Vagina (tissue), 2 donors: ENCODE data around the gene SLC8A2. TPM values are rescaled to one million over a fixed set of nuclear protein-coding genes. Genes with fewer than 3 reads are reported as not detected.

Source experiments
- DNase-seq, 2 donors: peaks; one replicate each; pipeline ENCODE4 v3.0.0-alpha.2; 2017; ENCODE audit errors: extremely low spot score in 2 of 2
- H3K27ac ChIP-seq: fragments of 200-600 bp; sonication (generic); one replicate; pipeline ENCODE4 v1.5.1; 2019
- H3K27me3 ChIP-seq: fragments of 200-600 bp; sonication (generic); one replicate; pipeline ENCODE4 v1.5.1; 2019
- H3K36me3 ChIP-seq, 2 donors: fragments of 200-600 bp; sonication (generic); one replicate each; pipeline ENCODE4 v1.5.1; 2017 to 2019
- H3K4me1 ChIP-seq: fragments of 200-600 bp; sonication (generic); one replicate; pipeline ENCODE4 v1.5.1; 2019
- H3K4me3 ChIP-seq, 2 donors: fragments of 200-600 bp; sonication (generic); 1 replicate in 1 of 2; 2 replicates in 1 of 2; pipeline ENCODE4 v1.5.1; 2016 to 2019
- H3K9me3 ChIP-seq: fragments of 200-600 bp; sonication (generic); one replicate; pipeline ENCODE4 v1.5.1; 2019
- POLR2A ChIP-seq, 2 donors: fragments of 450-650 bp; IDR thresholded peaks; one replicate each; pipeline ENCODE4 v1.6.1; 2017; ENCODE audit warnings: antibody characterized with exemption in 2 of 2, mild to moderate bottlenecking in 2 of 2, moderate library complexity in 2 of 2
- POLR2AphosphoS5 ChIP-seq, 2 donors: sonication (generic); formaldehyde crosslinking; IDR thresholded peaks; one replicate each; pipeline ENCODE4 v1.9.0; 2017; ENCODE audit warnings: antibody characterized with exemption in 2 of 2, mild to moderate bottlenecking in 2 of 2, low read depth in 1 of 2; ENCODE audit not compliant: insufficient read depth in 1 of 2
- intact Hi-C: fragments of 100-400 bp; cut with DNase I; formaldehyde crosslinking; loops from one replicate; pipeline ENCODE4 v1.15.1; 2023
- total RNA-seq: library from RNA; depleted of rRNA; stranded (reverse); fragments of >200 nt; gene quantifications from one replicate; pipeline ENCODE4 v1.2.3, GENCODE V29; 2016
- TF ChIP-seq, protein P1 (sequence below), 3 experiments: fragments of 450-650 bp in 2 of 3; fragments of 200-600 bp in 1 of 3; sonication (generic) in 1 of 3; IDR thresholded peaks; one replicate each; pipeline ENCODE4 v1.5.1; 2017 to 2019; ENCODE audit warnings: antibody characterized with exemption in 3 of 3, mild to moderate bottlenecking in 2 of 3, moderate library complexity in 2 of 3

The SLC8A2 gene
- total RNA-seq, 1 donor from 2014 or later, result 0.49 TPM

DNA sequence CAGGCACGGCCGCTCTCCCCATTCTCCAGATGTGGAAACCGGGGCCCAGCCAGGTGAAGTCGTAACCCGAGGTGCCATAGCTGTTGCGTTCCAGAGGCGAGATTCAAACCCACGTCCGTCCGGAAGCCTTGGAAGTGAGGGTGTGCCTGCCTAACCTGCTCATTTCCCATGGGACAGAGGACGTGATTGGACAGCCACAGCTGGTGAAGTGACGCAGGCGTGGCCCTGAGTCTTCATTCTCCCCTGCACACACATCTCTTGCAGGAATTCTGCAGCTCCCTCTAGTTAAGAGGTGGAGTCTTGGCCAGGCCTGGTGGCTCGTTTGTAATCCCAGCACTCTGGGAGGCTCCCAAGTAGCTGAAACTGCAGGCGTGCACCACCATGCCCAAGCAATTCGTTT, 69.2 kb downstream of the SLC8A2 start:
- no peaks in the 10 kb centered on the region for H3K9me3 ChIP-seq
- no peaks in the 10 kb centered on the region for H3K27me3 ChIP-seq
- no peak overlapping the region for H3K4me3 ChIP-seq
- no peak for DNase-seq
- TF ChIP-seq POLR2AphosphoS5 (IDR thresholded peaks at IDR 0.05; ENCODE audit: insufficient read depth in 1 of 2, low read depth in 1 of 2), result no peak
- no peak for TF ChIP-seq POLR2A (IDR thresholded peaks at IDR 0.05)
- TF ChIP-seq, protein P1, sequence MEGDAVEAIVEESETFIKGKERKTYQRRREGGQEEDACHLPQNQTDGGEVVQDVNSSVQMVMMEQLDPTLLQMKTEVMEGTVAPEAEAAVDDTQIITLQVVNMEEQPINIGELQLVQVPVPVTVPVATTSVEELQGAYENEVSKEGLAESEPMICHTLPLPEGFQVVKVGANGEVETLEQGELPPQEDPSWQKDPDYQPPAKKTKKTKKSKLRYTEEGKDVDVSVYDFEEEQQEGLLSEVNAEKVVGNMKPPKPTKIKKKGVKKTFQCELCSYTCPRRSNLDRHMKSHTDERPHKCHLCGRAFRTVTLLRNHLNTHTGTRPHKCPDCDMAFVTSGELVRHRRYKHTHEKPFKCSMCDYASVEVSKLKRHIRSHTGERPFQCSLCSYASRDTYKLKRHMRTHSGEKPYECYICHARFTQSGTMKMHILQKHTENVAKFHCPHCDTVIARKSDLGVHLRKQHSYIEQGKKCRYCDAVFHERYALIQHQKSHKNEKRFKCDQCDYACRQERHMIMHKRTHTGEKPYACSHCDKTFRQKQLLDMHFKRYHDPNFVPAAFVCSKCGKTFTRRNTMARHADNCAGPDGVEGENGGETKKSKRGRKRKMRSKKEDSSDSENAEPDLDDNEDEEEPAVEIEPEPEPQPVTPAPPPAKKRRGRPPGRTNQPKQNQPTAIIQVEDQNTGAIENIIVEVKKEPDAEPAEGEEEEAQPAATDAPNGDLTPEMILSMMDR (IDR thresholded peaks at IDR 0.05), result no peak
- H3K36me3 ChIP-seq, result no peaks in the 10 kb centered on the region
- intact Hi-C loops, result no loop called here
- no peaks in the 10 kb centered on the region for H3K4me1 ChIP-seq
- H3K27ac ChIP-seq, result no peak overlapping the region

DNA sequence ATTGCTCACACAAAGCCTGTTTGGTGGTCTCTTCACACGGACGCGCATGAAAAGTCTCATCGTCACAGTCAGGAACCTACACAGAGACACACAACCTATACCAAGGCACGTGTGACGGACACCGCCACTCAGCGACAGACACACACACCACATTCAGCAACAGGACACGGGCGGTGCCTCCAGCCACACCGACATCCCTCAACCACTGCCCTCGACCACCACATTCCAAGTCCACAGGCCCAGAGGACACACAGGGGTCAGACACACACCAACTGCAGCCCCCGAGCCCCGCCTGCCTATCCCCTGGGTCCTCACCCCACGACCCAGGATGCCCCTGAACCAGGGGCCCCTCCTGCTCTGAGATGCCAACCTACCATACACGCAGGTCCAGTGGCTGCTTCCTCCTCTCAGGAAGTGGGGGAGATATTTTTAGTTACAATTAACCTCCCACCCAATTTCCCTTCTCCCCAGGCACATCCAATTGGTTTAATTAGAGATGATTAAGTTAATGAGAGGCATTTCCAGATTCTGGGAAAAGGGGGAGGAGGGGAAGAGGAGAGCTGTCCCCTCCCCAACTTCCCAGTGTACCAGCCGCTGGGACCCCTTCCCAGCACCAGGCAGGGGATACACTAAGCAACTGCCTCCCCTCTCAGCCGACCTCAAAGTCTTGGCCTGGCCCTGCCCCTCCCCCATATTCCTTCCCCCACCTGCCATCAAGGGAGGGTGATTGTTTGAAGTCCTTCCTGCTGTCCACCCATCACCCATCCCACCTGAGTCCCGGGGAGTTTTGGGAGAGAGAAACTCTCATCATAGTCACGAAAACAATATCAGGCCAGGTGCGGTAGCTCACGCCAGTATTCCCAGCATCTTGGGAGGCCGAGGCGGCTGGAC, 72.7 kb downstream of the SLC8A2 start:
- TF ChIP-seq, protein P1 (IDR thresholded peaks at IDR 0.05), result no peak
- no peak for TF ChIP-seq POLR2AphosphoS5 (IDR thresholded peaks at IDR 0.05; ENCODE audit: insufficient read depth in 1 of 2, low read depth in 1 of 2)
- no peak for TF ChIP-seq POLR2A (IDR thresholded peaks at IDR 0.05)
- intact Hi-C loops, result no loop called here
- no peak overlapping the region for H3K27ac ChIP-seq
- no peaks in the 10 kb centered on the region for H3K9me3 ChIP-seq
- no peaks in the 10 kb centered on the region for H3K27me3 ChIP-seq
- H3K36me3 ChIP-seq, result no peaks in the 10 kb centered on the region
- H3K4me3 ChIP-seq, result no peak overlapping the region
- H3K4me1 ChIP-seq, result no peaks in the 10 kb centered on the region
- no peak for DNase-seq

DNA sequence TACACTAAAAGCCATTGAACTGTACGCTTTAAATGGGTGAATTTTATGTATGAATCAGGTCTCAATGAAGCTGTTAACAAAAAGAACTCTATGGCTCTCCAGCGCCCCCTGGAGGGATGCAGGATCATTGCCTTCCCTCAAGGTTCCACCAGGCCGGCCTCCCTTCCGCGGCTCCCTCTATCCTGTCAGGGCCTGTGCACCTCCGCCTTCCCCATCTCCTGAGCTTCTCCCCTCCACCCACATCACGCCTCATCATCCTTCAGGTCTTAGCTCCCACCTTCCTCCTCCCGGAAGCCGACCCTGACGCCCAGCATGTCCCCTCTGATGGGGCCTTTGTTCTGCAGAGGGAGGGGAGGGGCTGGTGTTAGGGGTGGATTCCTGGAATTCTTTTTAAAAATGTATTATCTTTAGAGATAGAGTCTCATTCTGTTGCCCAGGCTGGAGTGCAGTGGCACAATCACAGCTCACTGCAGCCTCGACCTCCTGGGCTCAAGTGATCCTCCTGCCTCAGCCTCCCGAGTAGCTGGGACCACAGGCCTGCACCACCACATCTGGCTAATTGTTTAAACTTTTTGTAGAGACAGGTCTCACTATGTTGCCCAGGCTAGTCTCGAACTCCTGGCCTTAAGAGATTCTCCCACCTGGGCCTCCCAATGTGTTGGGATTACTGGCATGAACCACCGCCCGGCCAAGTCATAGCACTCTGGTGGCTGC, 80.0 kb downstream of the SLC8A2 start:
- DNase-seq, result no peak
- H3K27ac ChIP-seq, result no peak overlapping the region
- no peaks in the 10 kb centered on the region for H3K36me3 ChIP-seq
- H3K4me1 ChIP-seq, result no peaks in the 10 kb centered on the region
- no peaks in the 10 kb centered on the region for H3K27me3 ChIP-seq
- no peaks in the 10 kb centered on the region for H3K9me3 ChIP-seq
- no peak for TF ChIP-seq POLR2AphosphoS5 (IDR thresholded peaks at IDR 0.05; ENCODE audit: insufficient read depth in 1 of 2, low read depth in 1 of 2)
- TF ChIP-seq, protein P1 (IDR thresholded peaks at IDR 0.05), result peak; percentile 63 to 80 (median 70)
- H3K4me3 ChIP-seq, result no peak overlapping the region
- intact Hi-C loops, result no loop called here

DNA sequence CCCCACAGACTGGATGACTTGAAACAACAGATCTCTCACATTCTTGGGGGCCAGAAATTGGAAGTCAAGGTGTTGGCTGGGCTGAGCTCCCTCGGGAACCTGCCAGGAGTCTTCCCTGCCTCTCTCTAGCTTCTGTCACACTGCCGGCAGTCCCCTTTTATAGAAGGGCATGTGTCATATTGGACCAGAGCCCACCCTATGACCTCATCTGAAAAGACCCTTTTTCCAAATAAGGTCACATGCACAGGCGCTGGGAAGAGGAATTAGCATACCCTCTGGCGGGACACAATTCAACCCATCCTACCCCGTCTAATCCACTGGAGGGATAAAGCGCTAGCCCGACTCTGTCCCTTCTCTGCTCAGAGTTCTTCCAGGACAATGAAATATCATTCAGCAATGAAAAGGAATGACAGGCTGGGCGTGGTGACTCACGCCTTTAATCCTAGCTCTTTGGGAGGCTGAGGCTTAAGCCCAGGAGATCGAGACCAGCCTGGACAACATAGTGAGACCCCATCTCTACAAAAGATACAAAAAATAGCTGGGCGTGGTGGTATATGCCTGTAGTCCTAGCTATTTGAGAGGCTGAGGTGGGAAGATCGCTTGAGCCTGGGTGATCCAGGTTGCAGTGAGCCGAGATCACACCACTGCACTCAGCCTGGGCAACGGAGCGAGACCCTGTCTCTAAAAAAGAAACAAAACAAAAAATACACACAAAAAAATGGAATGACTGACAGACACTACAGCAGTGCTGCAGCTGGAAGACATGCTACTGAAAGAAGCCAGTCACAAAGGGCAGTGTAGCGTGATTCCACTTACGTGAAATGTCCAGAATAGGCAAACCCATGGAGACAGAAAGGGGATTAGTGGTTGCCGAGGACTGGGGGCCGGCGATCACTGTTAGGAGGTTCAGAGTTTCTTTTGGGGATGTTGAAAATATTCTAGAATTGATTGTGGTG, 80.9 kb downstream of the SLC8A2 start:
- H3K4me3 ChIP-seq, result no peak overlapping the region
- no peaks in the 10 kb centered on the region for H3K36me3 ChIP-seq
- H3K27me3 ChIP-seq, result no peaks in the 10 kb centered on the region
- TF ChIP-seq POLR2A (IDR thresholded peaks at IDR 0.05) (no peak), POLR2AphosphoS5 (IDR thresholded peaks at IDR 0.05; ENCODE audit: insufficient read depth in 1 of 2, low read depth in 1 of 2) (no peak)
- TF ChIP-seq, protein P1 (IDR thresholded peaks at IDR 0.05), result no peak
- H3K9me3 ChIP-seq, result no peaks in the 10 kb centered on the region
- intact Hi-C loops, result no loop called here
- no peak overlapping the region for H3K27ac ChIP-seq
- H3K4me1 ChIP-seq, result no peaks in the 10 kb centered on the region
- DNase-seq, result no peak
